ENCODE results near the gene PNPLA7.
"Not testable (repeated sequence)": the region's sequence is repeated elsewhere in the genome, so short reads cannot be mapped to it uniquely, and the experiment has no call there.

Gene PNPLA7

GRCh38 chr9:137511758-137512463 lies 38.3 kb downstream of the PNPLA7 start:
- DNase-seq = no peak

GRCh38 chr9:137511126-137511525 lies 39.1 kb downstream of the PNPLA7 start:
- not testable (repeated sequence) for DNase-seq

- DNase-seq = no peak
Observed at GRCh38 chr9:137509198-137509597, 41.0 kb downstream of the PNPLA7 start.

DNA sequence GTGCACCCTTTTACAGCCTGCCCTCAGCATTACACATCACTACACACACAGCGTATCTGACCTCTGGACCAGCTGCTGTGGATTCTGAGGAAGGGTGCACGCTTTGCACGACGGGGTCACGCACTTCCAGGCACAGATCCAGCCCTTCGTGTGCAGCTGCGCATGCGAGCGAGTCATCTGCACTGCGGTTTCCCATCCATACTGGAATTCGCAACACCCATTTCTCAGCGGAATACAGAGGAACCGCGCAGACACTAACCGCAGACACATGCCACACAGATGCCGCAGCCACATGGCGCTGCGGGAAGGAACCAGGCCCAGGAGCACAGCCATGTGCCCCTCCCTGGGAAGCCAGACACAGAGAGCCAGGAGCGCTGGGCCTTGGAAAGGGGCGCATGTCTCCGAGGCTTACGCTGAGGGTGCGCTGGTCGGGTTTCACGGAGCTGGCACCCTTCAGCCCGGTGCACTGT lies 43.5 kb downstream of the PNPLA7 start:
- no peak for DNase-seq

DNA sequence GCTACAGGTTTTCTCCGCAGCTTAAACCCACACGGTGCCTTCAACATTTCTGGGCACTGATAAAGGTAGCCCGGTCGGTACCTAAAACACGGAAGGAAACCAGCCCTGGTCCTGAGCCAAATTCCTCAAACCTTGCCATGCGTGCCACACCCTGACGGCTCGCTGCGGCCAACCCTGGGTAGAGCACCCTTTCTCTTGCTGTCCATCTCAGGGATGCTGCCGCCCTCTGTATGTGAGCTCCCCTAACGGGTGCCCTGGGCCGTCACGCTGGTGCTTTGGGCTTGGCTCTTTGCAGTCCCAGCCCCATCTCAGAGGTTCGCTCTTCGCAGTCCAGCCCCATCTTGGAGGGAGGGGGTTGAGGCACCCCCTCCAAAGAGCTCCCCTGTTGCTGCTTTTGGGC lies 43.9 kb downstream of the PNPLA7 start:
- no peak for DNase-seq

- DNase-seq = no peak
Observed at GRCh38 chr9:137505421-137506140, 44.6 kb downstream of the PNPLA7 start.

GRCh38 chr9:137504432-137504777 lies 45.8 kb downstream of the PNPLA7 start:
- DNase-seq = no peak

GRCh38 chr9:137502008-137502911 lies 47.9 kb downstream of the PNPLA7 start:
- DNase-seq = no peak

GRCh38 chr9:137501457-137501856 lies 48.7 kb downstream of the PNPLA7 start:
- DNase-seq = no peak

DNA sequence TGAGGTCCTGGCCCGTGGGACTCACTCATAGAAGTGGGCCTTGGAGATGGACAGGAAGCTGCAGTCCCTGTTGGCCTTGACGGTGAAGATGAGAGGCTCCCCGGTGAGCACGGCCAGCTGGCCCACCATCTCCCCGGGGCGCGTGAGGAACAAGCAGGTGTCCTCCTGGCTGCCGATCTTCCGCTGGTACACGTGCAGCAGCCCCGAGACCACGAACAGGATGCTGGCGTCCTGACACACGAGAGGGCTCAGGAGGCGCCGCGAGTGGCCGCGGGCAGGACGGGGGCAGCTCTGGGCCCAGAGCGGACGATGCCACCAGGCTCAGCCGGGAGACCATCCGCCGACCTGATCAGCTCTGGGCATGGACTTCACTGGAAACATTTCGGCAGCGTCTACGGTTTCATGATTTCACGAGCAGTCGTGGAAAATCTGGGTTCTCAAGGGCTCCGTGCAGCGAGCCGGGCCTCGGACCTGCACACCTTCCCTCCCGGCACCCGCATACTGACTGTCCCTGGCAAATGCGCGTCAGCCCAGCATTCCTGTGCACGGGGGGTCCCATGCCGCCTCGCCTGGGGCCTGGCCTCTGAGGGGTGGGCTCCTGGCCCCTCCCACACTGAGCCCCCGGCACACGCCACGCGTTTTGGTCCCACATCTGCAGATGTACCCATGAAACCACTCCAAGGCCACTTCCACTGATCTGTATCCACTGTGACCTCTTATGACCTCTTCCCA lies 49.4 kb downstream of the PNPLA7 start:
- DNase-seq = no peak

DNA sequence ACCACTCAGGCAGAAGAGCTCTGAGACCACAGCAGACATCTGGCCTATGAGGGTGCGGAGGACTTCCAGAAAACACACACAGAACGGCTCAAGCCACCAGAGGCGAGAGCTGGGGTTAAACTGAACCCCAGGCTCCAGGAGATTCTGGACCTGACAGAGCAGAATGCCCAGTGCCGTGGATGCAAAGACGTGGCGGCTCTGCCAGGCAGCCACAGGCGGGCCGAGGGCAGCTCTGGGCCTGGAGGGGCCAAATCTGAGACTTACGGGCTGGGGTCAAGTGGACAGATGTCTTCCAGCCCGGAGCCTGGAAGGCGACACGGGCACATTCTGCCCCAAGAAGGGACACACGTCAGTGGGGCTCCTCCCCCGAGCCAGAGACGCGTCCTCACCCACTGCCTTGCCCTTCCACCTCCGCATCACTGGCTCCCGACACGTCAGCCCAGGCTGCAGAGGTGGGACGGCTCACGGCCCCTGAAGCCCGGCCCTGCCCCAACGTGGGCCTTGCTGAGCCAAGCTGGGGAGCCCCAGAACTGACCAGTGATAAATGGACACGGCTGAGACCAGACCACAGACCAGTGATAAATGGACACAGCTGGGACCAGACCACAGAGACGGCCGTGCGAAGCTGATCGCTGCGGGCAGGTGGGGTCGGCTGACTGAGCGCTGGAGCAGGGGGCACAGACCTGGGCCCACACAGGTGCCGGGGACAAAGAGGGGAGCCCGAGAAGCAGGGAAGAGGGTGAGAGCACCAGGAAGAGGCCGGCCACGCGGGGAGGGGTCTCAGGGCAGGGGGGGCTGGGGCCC lies 50.1 kb downstream of the PNPLA7 start:
- no peak for DNase-seq

DNA sequence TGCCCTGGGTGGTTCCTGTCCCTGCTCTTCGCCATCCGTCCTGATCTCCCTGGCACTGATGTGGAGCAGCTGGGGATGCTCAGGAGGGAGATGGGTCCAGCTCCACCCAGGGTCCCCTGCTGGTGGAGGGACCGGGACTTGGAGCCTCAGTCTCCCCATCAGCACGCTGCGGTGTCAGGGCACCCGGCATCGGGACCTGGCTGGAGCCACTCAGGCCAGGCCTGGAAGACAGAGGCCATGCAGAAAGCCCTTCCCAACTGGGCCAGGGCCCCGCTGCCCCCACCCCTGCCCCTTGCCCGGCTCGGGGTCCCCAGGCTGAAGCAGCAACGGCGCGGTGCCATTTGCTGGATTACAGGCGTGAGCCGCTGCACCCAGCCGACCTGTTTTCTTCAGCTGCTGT lies 50.8 kb downstream of the PNPLA7 start:
- DNase-seq = no peak

DNA sequence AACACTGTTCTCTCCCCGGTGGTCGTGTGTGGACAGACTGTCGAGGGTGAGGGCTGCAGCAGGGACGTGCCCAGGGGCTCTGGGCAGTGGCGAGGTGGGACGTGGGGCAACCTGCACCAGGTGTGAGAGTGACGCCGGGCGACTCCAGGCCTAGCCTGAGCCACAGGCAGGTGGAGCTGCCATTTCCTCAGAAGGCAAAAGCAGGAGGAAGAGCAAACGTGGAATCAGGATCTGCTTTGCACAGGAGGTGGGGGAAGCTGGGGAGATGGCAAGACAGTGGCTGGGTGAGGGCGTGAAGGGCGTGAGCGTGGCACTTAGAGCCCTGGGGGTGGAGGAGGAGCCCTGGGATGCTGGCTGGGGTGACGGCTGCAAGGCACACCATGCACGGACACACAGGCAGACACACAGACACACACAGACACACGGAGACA lies 51.5 kb downstream of the PNPLA7 start:
- no peak for DNase-seq

DNA sequence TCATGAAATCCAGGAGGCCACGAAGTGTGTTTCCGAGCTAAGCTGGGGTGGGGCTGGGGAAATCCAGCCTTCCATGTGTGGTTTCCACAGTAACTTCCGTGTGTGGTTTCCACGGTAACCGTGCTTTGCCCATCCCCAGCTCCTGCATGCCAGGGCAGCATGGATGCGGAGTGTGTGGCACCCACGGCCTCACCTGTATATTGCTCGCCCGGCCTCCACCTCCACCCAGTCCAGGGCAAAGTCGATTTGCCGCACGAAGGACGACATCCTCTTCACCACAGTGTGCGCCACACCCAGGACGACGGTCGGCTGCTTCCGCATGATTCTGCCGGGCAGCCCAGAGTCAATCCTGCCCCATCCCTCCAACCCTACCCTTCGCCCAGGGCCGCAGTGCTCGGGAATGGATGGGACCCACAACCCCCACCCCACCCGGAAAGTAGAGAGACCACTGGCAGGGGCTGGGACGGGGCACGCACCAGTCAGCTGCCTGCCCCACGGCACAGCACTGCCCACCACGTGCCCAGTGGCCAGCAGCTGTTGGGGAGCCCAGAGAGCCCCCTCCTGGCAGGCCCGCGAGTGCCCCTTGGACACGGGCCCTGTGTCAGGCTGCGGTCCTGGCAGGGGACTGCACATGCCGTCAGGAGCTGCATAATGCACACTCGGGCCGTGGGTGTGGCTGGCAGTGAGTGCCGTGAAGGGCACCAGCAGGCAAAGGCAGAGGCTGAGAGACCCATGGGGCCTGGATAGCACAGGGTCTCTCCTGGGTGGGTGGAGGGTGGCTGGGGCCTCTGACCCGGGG lies 52.1 kb downstream of the PNPLA7 start:
- DNase-seq = no peak

DNA sequence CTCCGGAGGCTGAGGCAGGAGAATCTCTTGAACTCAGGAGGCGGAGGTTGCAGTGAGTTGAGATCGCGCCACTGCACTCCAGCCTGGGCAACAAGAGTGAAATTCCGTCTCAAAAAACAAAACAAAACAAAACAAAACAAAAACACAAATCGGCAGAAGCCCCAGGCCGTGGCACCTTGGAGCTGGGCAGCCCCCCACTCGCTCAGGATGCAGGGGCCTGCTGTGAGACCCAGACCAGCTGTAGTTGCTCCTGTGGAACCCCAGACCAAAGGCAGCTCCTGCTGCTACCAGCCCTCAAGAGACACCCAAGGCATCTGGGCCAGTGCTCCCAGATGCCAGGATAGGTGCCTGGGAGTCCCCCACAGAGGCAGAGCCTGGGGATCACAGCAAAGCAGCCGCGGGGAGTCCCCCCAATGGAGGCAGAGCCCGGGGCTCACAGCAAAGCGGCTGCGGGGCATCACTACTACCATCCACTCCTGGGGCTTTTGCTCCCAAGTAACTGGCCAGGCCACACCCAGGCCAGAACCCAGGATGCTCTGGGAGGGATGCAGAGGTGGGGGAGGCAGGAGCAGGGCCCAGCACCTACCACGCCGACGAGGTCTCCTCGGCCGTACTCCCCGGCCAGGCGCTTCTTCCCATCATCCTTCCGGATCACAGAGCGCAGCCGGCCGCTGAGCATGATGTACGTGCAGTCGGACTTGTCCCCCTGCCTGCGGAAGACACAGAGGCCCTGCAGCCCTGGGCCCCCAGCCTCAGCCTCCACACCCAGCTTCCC lies 53.4 kb downstream of the PNPLA7 start:
- DNase-seq = no peak

GRCh38 chr9:137494550-137495351 lies 55.5 kb downstream of the PNPLA7 start:
- DNase-seq = no peak

GRCh38 chr9:137494104-137494544 lies 56.1 kb downstream of the PNPLA7 start:
- DNase-seq = no peak

GRCh38 chr9:137493364-137494103 lies 56.7 kb downstream of the PNPLA7 start:
- no peak for DNase-seq
